Activated CD4-positive, CD25-positive, alpha-beta regulatory T cell treated with anti-CD3 and anti-CD28 coated beads, Interleukin-2, amount 50 U/mL, for 16 hours (primary cell): Measurements from ENCODE around the gene CMTM6.
"Not testable (repeated sequence)": the region's sequence is repeated elsewhere in the genome, so short reads cannot be mapped to it uniquely, and the experiment has no call there.

Experiments
- DNase-seq: peaks from one replicate; pipeline ENCODE4 v3.0.0-alpha.2; 2020; ENCODE audit warnings: low read depth, low spot score

CMTM6 gene

GRCh38 chr3:32447865-32448400 is 54.7 kb downstream of the CMTM6 start:
- DNase-seq = no peak

GRCh38 chr3:32443478-32443877 is 59.2 kb downstream of the CMTM6 start:
- no peak for DNase-seq

- DNase-seq = no peak
These were observed 59.9 kb downstream of the CMTM6 start for GRCh38 chr3:32442766-32443165.

GRCh38 chr3:32440611-32441350 is 61.9 kb downstream of the CMTM6 start:
- no peak for DNase-seq

GRCh38 chr3:32439421-32439820 is 63.2 kb downstream of the CMTM6 start:
- not testable (repeated sequence) for DNase-seq

- DNase-seq = no peak
These were observed 63.9 kb downstream of the CMTM6 start for GRCh38 chr3:32438596-32439344.

- DNase-seq = no peak
These were observed 64.8 kb downstream of the CMTM6 start for GRCh38 chr3:32437896-32438295.

- no peak for DNase-seq
These were observed 65.8 kb downstream of the CMTM6 start for GRCh38 chr3:32436816-32437189.

- DNase-seq = no peak
These were observed 66.5 kb downstream of the CMTM6 start for GRCh38 chr3:32435911-32436815.

GRCh38 chr3:32434206-32434605 is 68.4 kb downstream of the CMTM6 start:
- DNase-seq = no peak

- no peak for DNase-seq
These were observed 69.7 kb downstream of the CMTM6 start for GRCh38 chr3:32432711-32433530.

GRCh38 chr3:32432045-32432710 is 70.5 kb downstream of the CMTM6 start:
- DNase-seq = no peak

- DNase-seq = no peak
These were observed 71.2 kb downstream of the CMTM6 start for GRCh38 chr3:32431481-32431880.
